WTC11 (cell line): ENCODE measurements around the gene RPS6KA2. TPM values are rescaled to one million over a fixed set of nuclear protein-coding genes. Genes with fewer than 3 reads are reported as not detected.
A peak's percentile ranks its signal among the peaks of the same experiment; 100 is the strongest.

Experiments
- ATAC-seq: fragments of 200-7000 bp; cut with Tn5 transposase; 2 replicates; pipeline ENCODE4 v1.10.0; 2021; ENCODE audit warnings: mild to moderate bottlenecking, moderate library complexity
- CTCF ChIA-PET: fragments of 300-600 bp; sonication (Branson Sonifier 250); formaldehyde crosslinking; loops from one replicate; lab custom pipeline; 2021; ENCODE audit warnings: antibody characterized with exemption; lab: Charles Lee
- POLR2A ChIA-PET: fragments of 350-600 bp; sonication (Branson Sonifier 250); formaldehyde crosslinking; loops from one replicate; lab custom pipeline; 2021; ENCODE audit warnings: antibody characterized with exemption; lab: Charles Lee
- DNase-seq: peaks from one replicate; pipeline ENCODE4 v3.0.0; 2021; ENCODE audit warnings: low spot score
- H3K27ac Mint-ChIP-seq: 2 replicates; pipeline ENCODE4 v1.8.0; 2021; ENCODE audit warnings: mixed read lengths
- H3K27me3 Mint-ChIP-seq: 2 replicates; pipeline ENCODE4 v1.8.0; 2021; ENCODE audit warnings: low read depth, mild to moderate bottlenecking, moderate library complexity, mixed read lengths
- H3K36me3 Mint-ChIP-seq: 2 replicates; pipeline ENCODE4 v1.8.0; 2021; ENCODE audit warnings: mixed read lengths
- H3K4me1 Mint-ChIP-seq: 2 replicates; pipeline ENCODE4 v1.8.0; 2022; ENCODE audit warnings: mixed read lengths
- H3K4me3 Mint-ChIP-seq: 2 replicates; pipeline ENCODE4 v1.8.0; 2021; ENCODE audit warnings: mild to moderate bottlenecking, moderate library complexity, mixed read lengths
- H3K9me3 Mint-ChIP-seq: 2 replicates; pipeline ENCODE4 v1.8.0; 2021; ENCODE audit warnings: mixed read lengths
- CBFB ChIP-seq: sonication (generic); formaldehyde crosslinking; IDR thresholded peaks from 2 replicates; pipeline ENCODE4 v1.8.1; 2022; ENCODE audit warnings: mild to moderate bottlenecking, low read depth, missing genetic modification reagents
- CREB1 ChIP-seq: sonication (generic); formaldehyde crosslinking; IDR thresholded peaks from 2 replicates; pipeline ENCODE4 v1.8.0; 2023; ENCODE audit warnings: mild to moderate bottlenecking, missing genetic modification reagents
- EMX1 ChIP-seq: fragments of 250-450 bp; sonication (Bioruptor Pico); IDR thresholded peaks from 2 replicates; pipeline ENCODE4 v1.8.0; 2021; ENCODE audit warnings: mild to moderate bottlenecking
- GRHL2 ChIP-seq: fragments of 250-450 bp; sonication (Bioruptor Pico); IDR thresholded peaks from 2 replicates; pipeline ENCODE4 v1.8.0; 2022; ENCODE audit warnings: mild to moderate bottlenecking, moderate library complexity; ENCODE audit not compliant: insufficient replicate concordance, severe bottlenecking
- GTF2I ChIP-seq: fragments of 250-450 bp; sonication (Bioruptor Pico); conservative IDR thresholded peaks from 2 replicates; pipeline ENCODE4 v1.4.0; 2021; ENCODE audit warnings: mild to moderate bottlenecking
- HMGA2 ChIP-seq: fragments of 250-450 bp; sonication (Bioruptor Pico); IDR thresholded peaks from 2 replicates; pipeline ENCODE4 v1.4.0; 2021; ENCODE audit warnings: mild to moderate bottlenecking, moderate library complexity
- NFE2L1 ChIP-seq: sonication (generic); formaldehyde crosslinking; IDR thresholded peaks from 2 replicates; pipeline ENCODE4 v1.8.1; 2023; ENCODE audit warnings: missing genetic modification reagents
- NR1H2 ChIP-seq: sonication (generic); formaldehyde crosslinking; IDR thresholded peaks from 2 replicates; pipeline ENCODE4 v1.9.0; 2021; ENCODE audit warnings: mild to moderate bottlenecking, moderate library complexity, missing genetic modification reagents
- NR2C2 ChIP-seq: sonication (generic); formaldehyde crosslinking; IDR thresholded peaks from 2 replicates; pipeline ENCODE4 v1.8.0; 2022; ENCODE audit warnings: mild to moderate bottlenecking, missing genetic modification reagents
- OVOL2 ChIP-seq: fragments of 250-450 bp; sonication (Bioruptor Pico); IDR thresholded peaks from 2 replicates; pipeline ENCODE4 v1.9.0; 2021; ENCODE audit warnings: mild to moderate bottlenecking, borderline replicate concordance
- PRRX2 ChIP-seq: fragments of 250-450 bp; sonication (Bioruptor Pico); IDR thresholded peaks from 2 replicates; pipeline ENCODE4 v1.8.0; 2021; ENCODE audit warnings: mild to moderate bottlenecking
- RORB ChIP-seq: fragments of 250-450 bp; sonication (Bioruptor Pico); IDR thresholded peaks from 2 replicates; pipeline ENCODE4 v1.9.0; 2021; ENCODE audit warnings: mild to moderate bottlenecking
- SMAD3 ChIP-seq: sonication (generic); formaldehyde crosslinking; IDR thresholded peaks from 2 replicates; pipeline ENCODE4 v1.8.0; 2022; ENCODE audit warnings: missing genetic modification reagents, mild to moderate bottlenecking, borderline replicate concordance
- SMAD4 ChIP-seq: sonication (generic); formaldehyde crosslinking; IDR thresholded peaks from 2 replicates; pipeline ENCODE4 v1.8.0; 2022; ENCODE audit warnings: mild to moderate bottlenecking, missing genetic modification reagents
- ZNF121 ChIP-seq: sonication (generic); formaldehyde crosslinking; IDR thresholded peaks from 2 replicates; pipeline ENCODE4 v1.8.0; 2023; ENCODE audit warnings: missing genetic modification reagents
- ZNF232 ChIP-seq: sonication (generic); formaldehyde crosslinking; IDR thresholded peaks from 2 replicates; pipeline ENCODE4 v1.8.0; 2022; ENCODE audit warnings: mild to moderate bottlenecking, missing genetic modification reagents
- ZNF671 ChIP-seq: fragments of 250-450 bp; sonication (Bioruptor Pico); IDR thresholded peaks from 2 replicates; pipeline ENCODE4 v1.8.0; 2021; ENCODE audit warnings: mild to moderate bottlenecking
- total RNA-seq: library from RNA; stranded (reverse); gene quantifications from 3 replicates; pipeline ENCODE4 v1.2.3, GENCODE V29; 2021
- TF ChIP-seq, protein P1 (sequence below): sonication (generic); formaldehyde crosslinking; IDR thresholded peaks from 2 replicates; pipeline ENCODE4 v1.8.1; 2022; ENCODE audit warnings: mild to moderate bottlenecking, moderate library complexity, missing genetic modification reagents
- TF ChIP-seq, protein P2 (sequence below): sonication (generic); formaldehyde crosslinking; IDR thresholded peaks from 2 replicates; pipeline ENCODE4 v1.8.0; 2022; ENCODE audit warnings: mild to moderate bottlenecking, missing genetic modification reagents
- TF ChIP-seq, protein P3 (sequence below): fragments of 250-450 bp; sonication (Bioruptor Pico); conservative IDR thresholded peaks from 2 replicates; pipeline ENCODE4 v1.9.0; 2021; ENCODE audit warnings: mild to moderate bottlenecking
- TF ChIP-seq, protein P4 (sequence below): fragments of 250-450 bp; sonication (Bioruptor Pico); IDR thresholded peaks from 2 replicates; pipeline ENCODE4 v1.9.0; 2021; ENCODE audit warnings: mild to moderate bottlenecking, borderline replicate concordance
- TF ChIP-seq, protein P5 (sequence below): fragments of 250-450 bp; sonication (Bioruptor Pico); IDR thresholded peaks from 2 replicates; pipeline ENCODE4 v2.1.2; 2022; ENCODE audit warnings: mild to moderate bottlenecking, moderate library complexity

RPS6KA2 gene
- total RNA-seq, 1 experiment from 2014 or later = 24.2 TPM

DNA sequence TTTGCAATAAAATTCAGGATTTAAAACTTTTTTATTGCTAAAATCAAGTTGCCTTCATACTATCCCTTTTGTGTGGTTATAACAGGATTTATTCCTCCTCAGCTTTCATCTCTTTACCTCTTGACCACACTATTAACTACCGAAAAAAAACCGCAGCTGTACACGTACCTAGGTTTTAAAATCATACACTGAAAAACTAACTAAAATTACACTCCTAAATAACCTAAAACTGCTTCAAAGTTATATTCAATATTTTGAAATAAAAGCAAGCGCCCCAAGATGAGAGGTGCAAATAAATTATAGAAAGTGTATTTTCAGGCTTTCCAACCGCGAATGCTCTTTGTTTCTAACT lies 245.7 kb downstream of the RPS6KA2 start:
- TF ChIP-seq NR1H2 (CRISPR knock-in tag) = no peak
- no peak for TF ChIP-seq NR2C2 (CRISPR knock-in tag)
- TF ChIP-seq GRHL2 (CRISPR knock-in tag) = no peak
- TF ChIP-seq, protein P1, sequence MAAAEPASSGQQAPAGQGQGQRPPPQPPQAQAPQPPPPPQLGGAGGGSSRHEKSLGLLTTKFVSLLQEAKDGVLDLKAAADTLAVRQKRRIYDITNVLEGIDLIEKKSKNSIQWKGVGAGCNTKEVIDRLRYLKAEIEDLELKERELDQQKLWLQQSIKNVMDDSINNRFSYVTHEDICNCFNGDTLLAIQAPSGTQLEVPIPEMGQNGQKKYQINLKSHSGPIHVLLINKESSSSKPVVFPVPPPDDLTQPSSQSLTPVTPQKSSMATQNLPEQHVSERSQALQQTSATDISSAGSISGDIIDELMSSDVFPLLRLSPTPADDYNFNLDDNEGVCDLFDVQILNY = no peak
- TF ChIP-seq, protein P2, sequence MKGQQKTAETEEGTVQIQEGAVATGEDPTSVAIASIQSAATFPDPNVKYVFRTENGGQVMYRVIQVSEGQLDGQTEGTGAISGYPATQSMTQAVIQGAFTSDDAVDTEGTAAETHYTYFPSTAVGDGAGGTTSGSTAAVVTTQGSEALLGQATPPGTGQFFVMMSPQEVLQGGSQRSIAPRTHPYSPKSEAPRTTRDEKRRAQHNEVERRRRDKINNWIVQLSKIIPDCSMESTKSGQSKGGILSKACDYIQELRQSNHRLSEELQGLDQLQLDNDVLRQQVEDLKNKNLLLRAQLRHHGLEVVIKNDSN = no peak
- TF ChIP-seq, protein P3, sequence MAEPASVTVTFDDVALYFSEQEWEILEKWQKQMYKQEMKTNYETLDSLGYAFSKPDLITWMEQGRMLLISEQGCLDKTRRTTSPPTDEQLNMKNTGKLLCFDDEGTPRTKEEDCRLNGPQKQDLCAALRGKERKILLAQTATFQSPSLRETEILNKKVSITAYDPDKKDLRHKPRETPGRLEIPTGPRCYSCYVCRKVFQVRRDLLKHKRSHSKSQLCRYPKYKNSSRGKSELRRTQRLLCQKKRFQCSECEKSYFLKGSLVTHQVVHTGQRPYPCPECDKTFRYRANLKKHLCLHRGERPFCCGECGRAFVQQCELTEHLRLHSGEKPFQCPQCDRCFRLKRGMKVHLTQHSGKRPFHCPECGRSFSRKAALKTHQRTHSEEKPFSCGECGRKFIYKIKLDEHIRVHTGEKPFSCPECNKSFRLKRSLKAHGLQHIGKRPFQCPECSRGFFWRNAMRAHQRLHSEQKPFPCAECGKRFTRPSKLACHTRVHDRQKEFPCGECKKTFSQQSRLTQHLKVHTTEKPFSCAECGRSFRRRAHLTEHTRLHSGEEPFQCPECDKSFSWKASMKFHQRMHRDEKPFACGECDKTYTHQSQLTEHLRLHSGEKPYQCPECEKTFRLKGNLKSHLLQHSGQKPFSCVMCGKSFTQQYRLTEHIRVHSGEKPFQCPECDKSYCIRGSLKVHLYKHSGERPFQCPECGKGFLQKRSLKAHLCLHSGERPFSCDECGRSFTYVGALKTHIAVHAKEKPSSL (CRISPR knock-in tag) = no peak
- no peak for TF ChIP-seq CREB1 (CRISPR knock-in tag)
- TF ChIP-seq OVOL2 (CRISPR knock-in tag) = no peak
- no peak for TF ChIP-seq SMAD3

DNA sequence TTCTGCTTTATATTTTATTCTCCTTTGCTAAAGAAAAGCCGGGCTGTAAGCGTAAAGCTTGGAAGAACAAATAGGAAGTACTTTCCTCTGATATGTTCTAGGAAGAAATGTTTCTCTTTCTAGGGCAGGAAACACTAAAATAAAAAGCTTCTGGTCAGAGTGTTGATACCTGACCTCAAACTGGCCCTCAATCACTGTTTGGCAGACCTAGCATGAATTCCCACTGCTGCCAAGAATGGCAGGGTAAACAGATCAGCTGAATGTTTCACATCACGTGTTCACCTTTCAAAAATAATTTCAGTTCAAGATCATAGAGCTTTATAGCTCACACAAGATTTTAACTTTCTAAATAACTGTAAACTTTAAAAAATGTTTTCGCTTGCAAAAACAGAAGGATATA lies 247.3 kb downstream of the RPS6KA2 start:
- CTCF ChIA-PET = interaction anchor here (1.4 to 2.9 kb wide), 3 partner anchors 13 to 72 kb away, joined by 5 to 17 read pairs (median 8); partner anchors contain the start of gene PRR18

More for the DNA sequence above, 245.7 kb downstream of the RPS6KA2 start:
- Mint-ChIP-seq H3K4me1 (peaks cover 8% of the 10 kb centered on the region), H3K4me3 (peak overlapping the region; percentile 79), H3K36me3 (no peaks in the 10 kb centered on the region), H3K27me3 (no peaks in the 10 kb centered on the region; the same call in 1 of the 2 replicates), H3K27ac (no peak overlapping the region), H3K9me3 (no peaks in the 10 kb centered on the region)
- CTCF ChIA-PET = interaction anchor here (0.6 to 2.9 kb wide), 33 partner anchors 8 to 634 kb away, joined by 3 to 27 read pairs (median 4); partner anchors contain the start of genes PRR18, RPS6KA2 and SFT2D1
- DNase-seq (no peak), ATAC-seq (no peak)
- POLR2A ChIA-PET = interaction anchor here (0.6 to 1.1 kb wide), 4 partner anchors 18 to 723 kb away, joined by 3 to 5 read pairs (median 3); no protein-coding TSS in a partner anchor

DNA sequence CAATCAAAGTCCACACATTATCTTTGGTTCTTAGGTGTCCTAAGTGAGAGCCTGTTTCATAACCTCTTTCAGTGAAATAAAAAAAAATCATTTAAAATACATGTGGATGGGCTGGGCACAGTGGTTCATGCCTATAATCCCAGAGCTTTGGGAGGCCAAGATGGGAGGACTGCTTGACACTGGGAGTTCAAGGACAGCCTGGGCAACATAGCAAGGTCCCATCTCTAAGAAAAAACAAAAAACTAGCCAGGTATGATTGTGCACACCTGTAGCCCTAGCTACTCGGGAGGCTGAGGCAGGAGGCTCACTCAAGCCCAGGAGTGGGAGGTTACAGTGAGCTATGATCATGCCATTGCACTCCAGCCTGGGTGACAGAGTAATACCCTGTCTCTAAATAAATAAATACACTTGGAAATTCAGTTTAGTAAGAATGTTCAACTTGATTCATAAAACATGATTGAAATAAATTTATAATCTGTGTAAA lies 247.9 kb downstream of the RPS6KA2 start:
- no peak for DNase-seq
- no peaks in the 10 kb centered on the region; the same call in 1 of the 2 replicates for H3K27me3 Mint-ChIP-seq
- peaks cover 20% of the 10 kb centered on the region for H3K4me1 Mint-ChIP-seq
- no peaks in the 10 kb centered on the region for H3K9me3 Mint-ChIP-seq
- no peak for ATAC-seq
- H3K27ac Mint-ChIP-seq = no peak overlapping the region
- ChIA-PET CTCF (interaction anchor here (1.4 to 2.9 kb wide), 3 partner anchors 48 to 71 kb away, joined by 5 to 17 read pairs (median 5); partner anchors contain the start of gene PRR18), POLR2A (no interaction called here)
- H3K36me3 Mint-ChIP-seq = no peaks in the 10 kb centered on the region
- TF ChIP-seq, protein P4, sequence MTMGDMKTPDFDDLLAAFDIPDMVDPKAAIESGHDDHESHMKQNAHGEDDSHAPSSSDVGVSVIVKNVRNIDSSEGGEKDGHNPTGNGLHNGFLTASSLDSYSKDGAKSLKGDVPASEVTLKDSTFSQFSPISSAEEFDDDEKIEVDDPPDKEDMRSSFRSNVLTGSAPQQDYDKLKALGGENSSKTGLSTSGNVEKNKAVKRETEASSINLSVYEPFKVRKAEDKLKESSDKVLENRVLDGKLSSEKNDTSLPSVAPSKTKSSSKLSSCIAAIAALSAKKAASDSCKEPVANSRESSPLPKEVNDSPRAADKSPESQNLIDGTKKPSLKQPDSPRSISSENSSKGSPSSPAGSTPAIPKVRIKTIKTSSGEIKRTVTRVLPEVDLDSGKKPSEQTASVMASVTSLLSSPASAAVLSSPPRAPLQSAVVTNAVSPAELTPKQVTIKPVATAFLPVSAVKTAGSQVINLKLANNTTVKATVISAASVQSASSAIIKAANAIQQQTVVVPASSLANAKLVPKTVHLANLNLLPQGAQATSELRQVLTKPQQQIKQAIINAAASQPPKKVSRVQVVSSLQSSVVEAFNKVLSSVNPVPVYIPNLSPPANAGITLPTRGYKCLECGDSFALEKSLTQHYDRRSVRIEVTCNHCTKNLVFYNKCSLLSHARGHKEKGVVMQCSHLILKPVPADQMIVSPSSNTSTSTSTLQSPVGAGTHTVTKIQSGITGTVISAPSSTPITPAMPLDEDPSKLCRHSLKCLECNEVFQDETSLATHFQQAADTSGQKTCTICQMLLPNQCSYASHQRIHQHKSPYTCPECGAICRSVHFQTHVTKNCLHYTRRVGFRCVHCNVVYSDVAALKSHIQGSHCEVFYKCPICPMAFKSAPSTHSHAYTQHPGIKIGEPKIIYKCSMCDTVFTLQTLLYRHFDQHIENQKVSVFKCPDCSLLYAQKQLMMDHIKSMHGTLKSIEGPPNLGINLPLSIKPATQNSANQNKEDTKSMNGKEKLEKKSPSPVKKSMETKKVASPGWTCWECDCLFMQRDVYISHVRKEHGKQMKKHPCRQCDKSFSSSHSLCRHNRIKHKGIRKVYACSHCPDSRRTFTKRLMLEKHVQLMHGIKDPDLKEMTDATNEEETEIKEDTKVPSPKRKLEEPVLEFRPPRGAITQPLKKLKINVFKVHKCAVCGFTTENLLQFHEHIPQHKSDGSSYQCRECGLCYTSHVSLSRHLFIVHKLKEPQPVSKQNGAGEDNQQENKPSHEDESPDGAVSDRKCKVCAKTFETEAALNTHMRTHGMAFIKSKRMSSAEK (CRISPR knock-in tag) = no peak
- 0 out of 2 replicates have a peak, but pooled peaks have one; percentile 5 for TF ChIP-seq ZNF121 (CRISPR knock-in tag)
- no peak overlapping the region for H3K4me3 Mint-ChIP-seq

More for the DNA sequence above, 247.3 kb downstream of the RPS6KA2 start:
- ATAC-seq (no peak), DNase-seq (no peak)
- peaks cover 14% of the 10 kb centered on the region for H3K4me1 Mint-ChIP-seq
- POLR2A ChIA-PET = no interaction called here
- TF ChIP-seq GTF2I (CRISPR knock-in tag) (no peak), RORB (CRISPR knock-in tag) (no peak), PRRX2 (CRISPR knock-in tag) (no peak), ZNF671 (CRISPR knock-in tag) (no peak), NFE2L1 (CRISPR knock-in tag) (no peak), CBFB (no peak), EMX1 (no peak), SMAD4 (CRISPR knock-in tag) (no peak), HMGA2 (CRISPR knock-in tag) (no peak), SMAD3 (no peak), ZNF232 (CRISPR knock-in tag) (no peak)
- TF ChIP-seq, protein P5, sequence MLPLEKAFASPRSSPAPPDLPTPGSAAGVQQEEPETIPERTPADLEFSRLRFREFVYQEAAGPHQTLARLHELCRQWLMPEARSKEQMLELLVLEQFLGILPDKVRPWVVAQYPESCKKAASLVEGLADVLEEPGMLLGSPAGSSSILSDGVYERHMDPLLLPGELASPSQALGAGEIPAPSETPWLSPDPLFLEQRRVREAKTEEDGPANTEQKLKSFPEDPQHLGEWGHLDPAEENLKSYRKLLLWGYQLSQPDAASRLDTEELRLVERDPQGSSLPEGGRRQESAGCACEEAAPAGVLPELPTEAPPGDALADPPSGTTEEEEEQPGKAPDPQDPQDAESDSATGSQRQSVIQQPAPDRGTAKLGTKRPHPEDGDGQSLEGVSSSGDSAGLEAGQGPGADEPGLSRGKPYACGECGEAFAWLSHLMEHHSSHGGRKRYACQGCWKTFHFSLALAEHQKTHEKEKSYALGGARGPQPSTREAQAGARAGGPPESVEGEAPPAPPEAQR (CRISPR knock-in tag) = no peak
- no peaks in the 10 kb centered on the region; the same call in 1 of the 2 replicates for H3K27me3 Mint-ChIP-seq
- no peaks in the 10 kb centered on the region for H3K9me3 Mint-ChIP-seq
- H3K36me3 Mint-ChIP-seq = no peaks in the 10 kb centered on the region
- no peak overlapping the region for H3K4me3 Mint-ChIP-seq
- no peak overlapping the region for H3K27ac Mint-ChIP-seq
